Psoas muscle (tissue), 8 donors: ENCODE data around the gene TM4SF1. TPM values are rescaled to one million over a fixed set of nuclear protein-coding genes. Genes with fewer than 3 reads are reported as not detected.

Source experiments
- ATAC-seq, 4 donors: fragments of 200-7000 bp; cut with Tn5 transposase; one replicate each; pipeline ENCODE4 v1.9.1; 2020; ENCODE audit warnings: moderate library complexity in 3 of 4, mild to moderate bottlenecking in 2 of 4
- DNase-seq, 2 donors: peaks; one replicate each; pipeline ENCODE4 v3.0.0-alpha.2; 2020
- H3K27ac ChIP-seq: fragments of 200-600 bp; one replicate; pipeline ENCODE4 v1.8.0; 2022
- H3K27me3 ChIP-seq, 3 donors: fragments of 200-600 bp in 1 of 3; one replicate each; pipeline versions ENCODE4 v1.6.1 to v1.8.0; 2013 to 2022; ENCODE audit warnings: low read length in 2 of 3, mild to moderate bottlenecking in 2 of 3, moderate library complexity in 1 of 3; ENCODE audit not compliant: insufficient read depth in 3 of 3
- H3K36me3 ChIP-seq, 2 donors: fragments of 200-600 bp in 1 of 2; one replicate each; pipeline versions ENCODE4 v1.6.1 to v1.8.0; 2013 to 2022; ENCODE audit warnings: low read depth in 1 of 2, mild to moderate bottlenecking in 1 of 2, moderate library complexity in 1 of 2; ENCODE audit not compliant: insufficient read depth in 1 of 2
- H3K4me1 ChIP-seq: fragments of 200-600 bp; one replicate; pipeline ENCODE4 v1.8.0; 2022
- H3K4me3 ChIP-seq: fragments of 200-600 bp; one replicate; pipeline ENCODE4 v1.8.0; 2022; ENCODE audit warnings: mild to moderate bottlenecking
- H3K9me3 ChIP-seq: fragments of 200-600 bp; one replicate; pipeline ENCODE4 v1.8.0; 2022
- CTCF ChIP-seq: fragments of 200-600 bp; IDR thresholded peaks from one replicate; pipeline ENCODE4 v1.8.0; 2022; ENCODE audit warnings: antibody characterized with exemption
- WGBS, 3 donors: extraction: QIAGEN DNeasy Blood & Tissue Kit; methylation state at CpG; one replicate each; pipeline versions ENCODE4 v1.1.6 to v1.1.7; 2013; 5-methylcytosine and 5-hydroxymethylcytosine counted together
- intact Hi-C, 2 donors: fragments of 100-400 bp; cut with DNase I; formaldehyde crosslinking; loops; one replicate each; pipeline versions ENCODE4 v1.11.0 to v1.14.2; 2022
- polyA plus RNA-seq, 3 donors: library from polyadenylated mRNA; stranded (reverse); fragments of 200-250 nt; gene quantifications; one replicate each; pipeline ENCODE4 v1.2.3, GENCODE V29; 2013
- total RNA-seq, 4 donors: library from RNA; stranded (reverse); fragmentation: NEBNext Ultra II Directional in 2 of 4; extraction: Animal tissue kit (Norgen Biotek cat#: 25700) in 2 of 4; gene quantifications; one replicate each; pipeline versions ENCODE4 v1.2.1 to v1.2.4, GENCODE V29; 2021 to 2023
- donor health status: healthy with polysubstance abuse.
- donor health status: DM: no; HTN: no; CAD: no; lungs with moderate emphysema.
- donor health status: Bipolar disorder and iron deficiency.
- donor health status: healthy.
- donor health status: DM: yes; HTN: yes; CAD: no.
- donor health status: DM: no; HTN: no; CAD: no.
- donor health status: DM: no; HTN: no; CAD: no.
- donor health status: DM: yes; HTN: yes; CAD: no.

The TM4SF1 gene
- total and polyA plus RNA-seq, 7 donors = 30.7 to 61.1 (median 49.4) TPM

GRCh38 chr3:149369991-149370866, 7.2 kb downstream of the TM4SF1 start:
- no peak for TF ChIP-seq CTCF
- Histone ChIP-seq H3K9me3 (no peaks in the 10 kb centered on the region), H3K4me3 (no peak overlapping the region), H3K36me3 (peaks cover 0 to 5% of the 10 kb centered on the region in 2 donors), H3K4me1 (peaks cover 21% of the 10 kb centered on the region), H3K27me3 (no peaks in the 10 kb centered on the region), H3K27ac (peak overlapping the region; percentile 27)
- ATAC-seq (no peak), DNase-seq (no peak)
- intact Hi-C loops = no loop called here
- WGBS, 3 donors = 60 to 66% (median 61%) methylated on average over 3 of the region's 3 CpGs

- H3K4me3 ChIP-seq = no peak overlapping the region
- H3K36me3 ChIP-seq = peaks cover 0 to 5% of the 10 kb centered on the region in 2 donors
- no peak for ATAC-seq
- no peaks in the 10 kb centered on the region for H3K27me3 ChIP-seq
- no peak for DNase-seq
- WGBS, 3 donors = 75 to 81% (median 80%) methylated on average over 6 of the region's 6 CpGs
- no peaks in the 10 kb centered on the region for H3K9me3 ChIP-seq
- peaks cover 19% of the 10 kb centered on the region for H3K4me1 ChIP-seq
- no peak overlapping the region for H3K27ac ChIP-seq
- intact Hi-C loops = no loop called here
- TF ChIP-seq CTCF = no peak
These were observed 8.6 kb downstream of the TM4SF1 start for GRCh38 chr3:149368674-149369497.

- Histone ChIP-seq H3K27ac (no peak overlapping the region), H3K9me3 (no peaks in the 10 kb centered on the region), H3K4me3 (no peak overlapping the region), H3K36me3 (peaks cover 0 to 5% of the 10 kb centered on the region in 2 donors), H3K4me1 (peaks cover 15% of the 10 kb centered on the region), H3K27me3 (no peaks in the 10 kb centered on the region)
- no peak for DNase-seq
- intact Hi-C loops = no loop called here
- no peak for TF ChIP-seq CTCF
- 85 to 89% (median 87%) methylated on average over 6 of the region's 6 CpGs for WGBS, 3 donors
- no peak for ATAC-seq
These were observed 9.2 kb downstream of the TM4SF1 start for GRCh38 chr3:149368201-149368673.

- Histone ChIP-seq H3K4me3 (no peak overlapping the region), H3K27ac (peak overlapping the region; percentile 62), H3K4me1 (peaks cover 15% of the 10 kb centered on the region), H3K36me3 (peaks cover 0 to 5% of the 10 kb centered on the region in 2 donors), H3K9me3 (no peaks in the 10 kb centered on the region), H3K27me3 (no peaks in the 10 kb centered on the region)
- peak; percentile 69 to 88 (median 85) for ATAC-seq
- intact Hi-C loops = no loop called here
- no peak for DNase-seq
- TF ChIP-seq CTCF = no peak
- WGBS, 3 donors = 60 to 70% (median 68%) methylated on average over 3 of the region's 3 CpGs
These were observed 10.3 kb downstream of the TM4SF1 start for GRCh38 chr3:149366941-149367840.
